ENCODE results near the gene RING1.

RING1 gene

DNA sequence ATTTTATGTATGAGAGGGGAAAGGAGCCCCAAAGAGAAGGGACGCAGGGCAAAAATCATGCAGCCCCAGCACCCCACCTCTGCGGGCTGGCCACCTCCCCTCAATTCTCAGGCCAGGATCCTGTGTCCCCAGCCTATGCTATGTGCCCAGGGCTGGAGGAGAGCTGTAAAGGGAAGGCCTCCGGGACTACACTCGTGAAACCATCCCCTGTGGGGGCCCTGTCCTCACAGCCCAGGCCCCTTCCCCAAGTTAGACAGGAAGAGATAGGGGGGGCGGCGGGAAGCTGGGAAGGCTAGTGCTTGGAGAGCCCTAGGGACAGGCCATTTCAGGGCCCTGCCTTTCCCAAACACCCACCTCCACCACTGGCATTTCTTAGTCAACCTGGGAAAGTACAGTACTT is 14.7 kb upstream of the RING1 start:
- no peak for DNase-seq

DNA sequence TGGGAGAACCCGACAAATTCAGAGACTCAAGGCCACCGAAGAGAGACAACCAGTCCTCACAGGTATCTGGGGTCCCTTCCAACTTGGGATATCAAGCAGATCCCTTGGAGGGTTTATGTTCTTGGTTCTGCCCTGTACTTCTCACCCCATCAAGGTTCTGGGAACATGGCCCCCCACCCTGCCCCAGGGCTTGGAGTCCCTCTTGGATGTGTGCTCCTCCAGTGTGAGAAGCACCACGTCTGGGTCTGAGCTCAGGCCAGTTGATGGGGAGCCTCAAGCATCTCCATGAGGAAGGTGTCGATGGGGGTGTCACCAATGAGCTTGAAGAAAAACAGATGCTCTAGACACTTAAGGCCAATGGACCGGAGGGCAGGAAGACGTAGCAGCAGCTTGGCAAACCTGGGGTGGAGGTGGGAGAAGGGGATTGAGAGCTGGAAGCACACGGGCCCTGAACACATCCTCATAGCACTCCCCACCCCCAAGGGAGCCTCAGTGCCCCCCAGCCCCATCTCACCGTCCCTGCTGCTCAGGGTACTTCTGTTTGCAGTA is 13.8 kb upstream of the RING1 start:
- no peak for DNase-seq

DNA sequence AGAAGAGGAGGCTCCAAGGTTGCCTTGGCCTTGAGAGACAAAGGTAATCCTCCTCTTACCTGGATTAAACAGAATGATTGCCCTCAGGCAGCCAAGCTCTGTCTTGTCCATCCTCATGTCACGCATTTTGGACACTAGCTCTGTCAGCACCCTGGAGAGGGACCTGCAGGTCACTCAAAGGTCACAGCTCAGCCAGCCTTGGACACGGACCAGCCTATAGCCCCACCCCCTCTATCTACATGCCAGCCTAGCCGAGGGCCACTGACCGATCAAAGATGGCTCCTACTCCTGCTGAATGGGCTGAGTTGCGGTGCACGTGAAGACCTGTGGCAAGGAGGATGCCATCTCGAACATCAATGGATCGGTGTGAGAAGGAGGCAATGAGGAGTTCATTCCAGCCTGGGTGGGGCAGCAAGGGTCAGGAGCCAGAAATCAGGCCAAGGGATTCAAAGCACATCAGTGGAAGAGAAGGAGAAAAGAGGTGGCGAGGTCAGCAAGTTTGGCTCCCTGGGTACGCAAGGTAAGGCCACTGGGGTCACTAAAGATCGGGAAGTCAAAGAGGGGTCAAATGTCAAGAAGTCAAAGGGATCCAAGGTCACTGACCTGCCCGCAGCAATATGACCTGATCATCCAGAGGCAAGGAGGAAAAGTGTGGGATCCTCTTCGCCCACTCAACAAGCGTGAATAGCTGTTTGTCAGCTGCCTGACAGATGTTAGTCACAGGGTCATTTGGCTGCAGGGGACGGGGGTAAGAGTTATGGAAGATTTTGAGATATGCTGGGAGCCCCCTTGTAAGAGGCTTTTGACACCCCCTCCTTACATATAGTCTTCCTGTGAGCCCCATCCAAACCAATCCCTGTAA is 12.8 kb upstream of the RING1 start:
- no peak for DNase-seq

DNA sequence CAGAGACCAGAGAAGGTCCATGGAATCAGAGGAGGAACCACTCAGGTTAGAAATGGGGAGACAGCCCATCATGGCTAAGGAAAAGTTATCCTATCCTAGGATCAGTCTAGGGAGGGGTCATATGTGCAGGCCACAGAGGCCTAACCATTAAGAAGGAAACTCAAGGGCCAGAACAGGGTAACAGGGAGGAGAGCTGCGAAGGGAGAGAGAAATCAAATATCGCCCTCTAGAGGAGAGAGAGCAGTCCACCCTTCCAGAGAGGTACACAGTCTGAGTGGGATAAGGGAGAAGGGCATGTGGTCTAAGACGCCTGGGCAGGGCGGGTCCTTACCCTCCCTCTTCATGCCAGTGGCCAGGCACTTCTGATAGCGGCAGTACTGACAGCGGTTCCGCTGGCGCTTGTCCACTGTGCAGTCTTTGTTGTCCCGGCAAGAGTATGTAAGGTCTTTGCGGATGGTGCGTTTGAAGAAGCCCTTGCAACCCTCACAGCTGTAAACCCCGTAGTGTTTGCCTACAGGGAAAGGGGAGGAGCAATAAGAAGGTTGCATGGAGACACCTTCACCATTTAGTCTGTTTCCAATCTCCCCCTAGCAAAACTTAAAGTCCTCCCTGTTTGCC is 10.8 kb upstream of the RING1 start:
- no peak for DNase-seq

DNA sequence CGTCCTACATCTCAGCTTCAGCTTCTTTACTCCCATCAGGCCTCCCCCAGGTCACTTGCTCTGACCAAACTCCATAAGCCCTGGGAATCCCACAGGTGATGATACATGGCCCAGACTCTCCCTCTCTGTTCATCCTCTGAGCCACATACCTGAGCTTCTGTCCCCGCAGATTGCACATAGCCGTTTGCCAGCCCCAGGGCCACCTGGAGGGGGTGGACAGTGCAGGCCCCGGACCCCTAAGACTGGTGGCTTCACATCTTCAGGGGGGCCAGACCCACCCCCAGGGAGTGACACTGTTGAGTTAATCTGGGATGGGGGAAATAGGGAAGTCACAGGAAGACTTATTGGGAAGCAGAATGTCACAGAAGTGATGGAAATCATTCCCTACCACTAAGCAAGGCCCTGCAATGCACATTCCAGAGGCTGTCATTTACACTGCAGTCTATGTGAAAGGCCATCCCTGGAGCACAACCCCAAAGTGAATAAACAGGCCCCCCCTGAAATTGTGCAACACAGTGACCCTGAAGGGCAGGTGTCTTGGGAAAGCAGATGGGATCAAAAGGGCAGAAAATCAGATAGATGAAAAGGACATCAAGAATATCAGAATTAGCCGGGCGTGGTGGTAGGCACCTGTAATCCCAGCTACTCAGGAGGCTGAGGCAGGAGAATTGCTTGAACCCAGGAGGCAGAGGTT is 10.0 kb upstream of the RING1 start:
- no peak for DNase-seq

DNA sequence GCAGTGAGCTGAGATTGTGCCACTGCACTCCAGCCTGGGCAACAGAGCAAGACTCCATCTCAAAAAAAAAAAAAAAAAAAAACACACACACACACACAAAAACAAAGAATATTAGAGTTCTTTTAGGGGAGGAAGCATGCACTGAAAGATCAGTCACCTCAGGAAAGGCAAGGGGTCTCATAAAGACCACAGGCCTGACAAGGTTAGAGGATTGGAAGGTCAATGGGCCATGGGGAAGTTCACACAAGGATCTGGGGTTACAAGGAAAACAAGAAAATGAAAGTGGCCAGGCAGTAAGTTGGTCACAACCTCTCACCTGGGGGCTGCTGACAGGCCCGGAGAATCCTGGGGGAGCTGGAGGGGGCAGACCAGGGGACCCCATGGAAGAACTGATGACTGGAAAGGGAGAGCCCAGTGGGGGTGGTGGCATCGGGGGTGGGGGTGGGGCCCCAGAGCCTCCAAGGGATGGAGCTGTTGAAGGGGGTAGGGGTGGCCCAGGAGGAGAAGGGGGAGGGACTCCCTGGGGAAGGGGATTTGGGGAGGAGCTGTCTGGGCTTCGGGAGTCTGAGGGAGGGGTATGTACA is 9.4 kb upstream of the RING1 start:
- DNase-seq: no peak

DNA sequence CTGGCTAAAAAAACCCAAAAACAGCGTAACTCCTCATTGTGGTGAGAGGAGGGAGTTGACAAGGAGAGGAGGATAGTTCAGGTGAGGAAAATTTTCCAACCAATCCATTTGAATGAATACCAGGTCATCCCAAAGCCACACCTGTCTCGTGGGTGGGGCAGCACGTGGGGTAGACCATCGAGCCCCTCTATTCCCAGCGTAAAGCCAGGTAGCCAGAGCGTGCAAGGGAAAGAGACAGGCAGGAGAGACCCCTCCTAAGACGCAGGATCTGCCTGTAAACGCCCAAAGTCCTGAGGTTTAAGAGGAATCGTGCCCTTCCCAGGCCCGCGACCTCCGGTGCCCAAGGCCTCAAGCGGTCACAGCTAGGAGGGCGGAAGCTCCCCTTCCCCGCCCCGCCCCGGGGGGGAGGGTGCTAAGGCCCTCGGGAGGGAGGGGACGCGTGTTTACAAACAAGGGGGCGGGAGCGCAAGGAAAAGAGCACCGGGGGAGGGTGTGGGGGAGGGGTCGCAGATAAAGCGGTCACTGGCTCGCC is 8.5 kb upstream of the RING1 start:
- DNase-seq: peak; percentile 88

DNA sequence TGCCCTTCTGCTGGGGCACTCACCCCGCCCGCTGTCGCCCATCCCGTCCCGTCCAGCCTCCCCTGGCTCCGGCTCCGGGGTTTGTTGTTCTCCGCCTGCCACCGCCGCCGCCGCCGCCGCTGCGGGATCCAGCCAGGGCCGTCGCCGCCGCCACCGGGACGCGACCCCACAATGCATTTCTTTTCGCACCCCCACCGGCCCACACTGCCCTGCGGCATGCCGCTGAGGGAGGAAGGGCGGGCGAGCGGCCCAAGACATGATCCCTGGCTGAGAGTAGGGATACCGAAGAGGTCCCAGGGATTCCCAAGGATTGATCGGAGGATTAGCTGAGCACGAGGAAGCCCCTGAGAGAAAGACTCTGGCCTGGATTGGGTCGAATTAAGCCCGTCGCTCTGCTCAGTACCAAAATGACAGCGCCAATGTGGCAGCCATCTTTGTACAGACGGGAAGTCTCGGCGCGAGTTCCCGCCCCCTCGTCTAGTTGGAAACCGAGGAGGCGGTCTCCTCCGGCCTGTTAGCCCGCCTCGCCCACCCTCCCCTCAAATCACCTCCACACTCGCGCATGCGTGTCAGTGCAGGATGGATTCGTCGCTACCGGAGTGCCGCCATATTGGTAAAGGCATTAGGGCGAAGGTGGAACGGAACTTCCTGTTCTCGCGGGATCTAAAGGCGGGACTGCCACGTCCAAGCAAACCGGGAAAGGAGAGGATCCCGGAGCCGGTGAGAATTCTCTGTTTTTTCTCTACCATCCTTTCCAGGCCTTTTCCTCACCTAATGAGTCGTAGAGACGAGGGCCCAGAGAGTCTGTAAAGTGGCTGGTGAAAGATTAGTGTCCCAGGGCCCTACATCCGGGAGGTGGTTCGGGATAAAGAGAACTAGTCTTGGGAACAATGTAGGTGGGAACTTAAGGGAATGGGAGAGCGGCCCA is 7.8 kb upstream of the RING1 start, which contains the start of the genes RXRB and SLC39A7:
TSS of gene RXRB (minus strand) at position 447 of the 928 bp plus-strand sequence. CDS start at position 258, 189 bp downstream.
TSS of gene SLC39A7 (plus strand) at position 649 of the 928 bp plus-strand sequence. CDS start 379 bp downstream, outside the sequence.
- peak; percentile 99 for DNase-seq

DNA sequence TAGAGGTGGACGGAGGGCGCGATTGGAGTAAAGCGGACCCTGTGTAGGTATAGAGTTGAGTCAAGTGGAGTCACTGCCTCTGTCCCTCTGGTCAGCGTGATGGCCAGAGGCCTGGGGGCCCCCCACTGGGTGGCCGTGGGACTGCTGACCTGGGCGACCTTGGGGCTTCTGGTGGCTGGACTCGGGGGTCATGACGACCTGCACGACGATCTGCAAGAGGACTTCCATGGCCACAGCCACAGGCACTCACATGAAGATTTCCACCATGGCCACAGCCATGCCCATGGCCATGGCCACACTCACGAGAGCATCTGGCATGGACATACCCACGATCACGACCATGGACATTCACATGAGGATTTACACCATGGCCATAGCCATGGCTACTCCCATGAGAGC is 7.2 kb upstream of the RING1 start:
- no peak for DNase-seq

DNA sequence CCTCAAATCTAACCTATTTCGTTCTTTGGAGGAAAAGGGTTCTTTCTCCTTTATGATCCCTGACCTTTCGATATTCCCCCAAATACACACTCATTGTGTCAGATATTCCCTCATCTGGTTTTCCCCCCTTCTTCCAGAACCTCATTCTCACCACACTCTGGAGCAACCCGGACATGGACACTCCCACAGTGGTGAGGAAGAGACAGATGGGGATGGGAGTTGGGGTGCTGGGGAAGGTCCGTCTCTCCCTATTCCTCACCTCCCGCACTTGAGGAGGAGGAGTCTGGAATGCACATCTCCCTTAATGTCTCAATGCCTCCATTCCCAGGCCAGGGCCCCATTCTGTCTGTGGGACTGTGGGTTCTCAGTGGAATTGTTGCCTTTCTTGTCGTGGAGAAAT is 6.4 kb upstream of the RING1 start:
- no peak for DNase-seq

DNA sequence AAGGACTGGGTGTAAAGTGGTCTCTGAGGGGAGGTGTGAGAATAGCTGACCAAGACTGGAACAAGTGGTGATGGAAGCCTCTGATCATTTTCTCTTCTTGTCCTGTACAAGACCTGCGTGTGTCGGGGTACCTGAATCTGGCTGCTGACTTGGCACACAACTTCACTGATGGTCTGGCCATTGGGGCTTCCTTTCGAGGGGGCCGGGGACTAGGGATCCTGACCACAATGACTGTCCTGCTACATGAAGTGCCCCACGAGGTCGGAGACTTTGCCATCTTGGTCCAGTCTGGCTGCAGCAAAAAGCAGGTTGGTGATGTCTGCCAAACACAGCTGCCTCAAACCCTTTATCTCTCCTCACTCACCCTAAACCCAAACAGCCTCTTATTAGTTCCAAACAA is 5.5 kb upstream of the RING1 start:
- no peak for DNase-seq

DNA sequence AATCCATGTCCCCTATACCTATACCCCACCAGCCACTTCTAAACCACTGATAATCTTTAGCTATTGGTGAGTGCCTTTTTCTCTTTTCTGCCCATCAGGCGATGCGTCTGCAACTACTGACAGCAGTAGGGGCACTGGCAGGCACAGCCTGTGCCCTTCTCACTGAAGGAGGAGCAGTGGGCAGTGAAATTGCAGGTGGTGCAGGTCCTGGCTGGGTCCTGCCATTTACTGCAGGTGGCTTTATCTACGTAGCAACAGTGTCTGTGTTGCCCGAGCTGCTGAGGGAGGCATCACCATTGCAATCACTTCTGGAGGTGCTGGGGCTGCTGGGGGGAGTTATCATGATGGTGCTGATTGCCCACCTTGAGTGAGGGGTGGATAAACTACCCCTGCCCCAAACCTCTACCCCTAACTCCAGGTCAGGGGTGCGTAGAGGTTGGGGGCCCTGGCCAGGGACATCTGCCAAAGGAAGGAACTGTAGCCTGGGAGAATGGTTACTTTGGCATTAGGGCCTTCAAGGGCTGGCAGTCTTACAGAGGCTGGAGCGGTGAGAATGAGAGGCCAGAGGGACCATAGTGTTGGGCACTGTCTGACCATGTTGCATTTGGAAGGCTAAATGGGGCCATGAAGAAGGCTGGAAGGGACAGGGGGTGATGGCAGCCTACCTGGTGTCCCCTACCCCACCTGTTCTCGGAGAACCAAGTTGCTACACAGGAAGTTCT is 4.7 kb upstream of the RING1 start:
- no peak for DNase-seq

DNA sequence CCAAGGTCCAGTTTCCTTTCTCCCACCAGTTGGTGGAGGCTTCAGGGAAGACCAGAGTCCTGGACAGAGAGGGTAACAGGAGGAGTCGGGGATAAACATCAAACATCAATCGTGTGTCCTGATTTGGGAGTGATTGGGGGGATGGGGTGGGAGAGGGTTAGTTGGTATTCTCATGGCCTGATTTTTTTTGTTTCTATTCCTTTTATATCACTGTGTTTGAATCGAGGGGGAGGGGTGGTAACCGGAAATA is 4.2 kb upstream of the RING1 start:
- no peak for DNase-seq

DNA sequence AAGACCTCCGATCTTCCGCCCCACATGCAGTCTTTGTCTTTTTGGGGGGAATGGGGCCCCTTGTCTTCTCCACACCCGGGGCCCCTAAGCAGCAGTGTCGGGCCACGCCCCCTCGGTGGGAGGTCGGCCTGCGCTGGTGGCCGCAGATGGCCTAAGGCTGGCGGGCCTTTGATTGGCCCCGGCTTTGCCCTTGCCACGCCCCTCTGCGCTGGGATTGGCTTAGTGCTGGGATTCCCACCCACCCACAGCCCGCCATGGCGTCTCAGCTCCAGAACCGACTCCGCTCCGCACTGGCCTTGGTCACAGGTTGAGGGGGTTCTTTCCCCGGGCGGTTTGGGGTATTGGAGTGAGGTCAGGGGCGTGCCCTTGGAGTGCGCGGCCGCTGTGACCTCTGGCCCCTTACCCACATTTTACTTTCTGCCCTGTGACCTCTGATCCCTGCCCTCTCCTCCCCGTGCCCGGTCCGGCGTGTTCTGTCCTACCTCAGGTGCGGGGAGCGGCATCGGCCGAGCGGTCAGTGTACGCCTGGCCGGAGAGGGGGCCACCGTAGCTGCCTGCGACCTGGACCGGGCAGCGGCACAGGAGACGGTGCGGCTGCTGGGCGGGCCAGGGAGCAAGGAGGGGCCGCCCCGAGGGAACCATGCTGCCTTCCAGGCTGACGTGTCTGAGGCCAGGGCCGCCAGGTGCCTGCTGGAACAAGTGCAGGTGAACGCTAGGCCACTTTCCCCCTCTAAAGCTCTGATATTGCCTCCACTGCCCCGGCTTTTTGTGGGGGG is 3.7 kb upstream of the RING1 start, which contains the start of gene HSD17B8:
TSS of gene HSD17B8 (plus strand) at position 241 of the 776 bp plus-strand sequence. CDS start at position 255, 14 bp downstream.
- peak; percentile 98 for DNase-seq

DNA sequence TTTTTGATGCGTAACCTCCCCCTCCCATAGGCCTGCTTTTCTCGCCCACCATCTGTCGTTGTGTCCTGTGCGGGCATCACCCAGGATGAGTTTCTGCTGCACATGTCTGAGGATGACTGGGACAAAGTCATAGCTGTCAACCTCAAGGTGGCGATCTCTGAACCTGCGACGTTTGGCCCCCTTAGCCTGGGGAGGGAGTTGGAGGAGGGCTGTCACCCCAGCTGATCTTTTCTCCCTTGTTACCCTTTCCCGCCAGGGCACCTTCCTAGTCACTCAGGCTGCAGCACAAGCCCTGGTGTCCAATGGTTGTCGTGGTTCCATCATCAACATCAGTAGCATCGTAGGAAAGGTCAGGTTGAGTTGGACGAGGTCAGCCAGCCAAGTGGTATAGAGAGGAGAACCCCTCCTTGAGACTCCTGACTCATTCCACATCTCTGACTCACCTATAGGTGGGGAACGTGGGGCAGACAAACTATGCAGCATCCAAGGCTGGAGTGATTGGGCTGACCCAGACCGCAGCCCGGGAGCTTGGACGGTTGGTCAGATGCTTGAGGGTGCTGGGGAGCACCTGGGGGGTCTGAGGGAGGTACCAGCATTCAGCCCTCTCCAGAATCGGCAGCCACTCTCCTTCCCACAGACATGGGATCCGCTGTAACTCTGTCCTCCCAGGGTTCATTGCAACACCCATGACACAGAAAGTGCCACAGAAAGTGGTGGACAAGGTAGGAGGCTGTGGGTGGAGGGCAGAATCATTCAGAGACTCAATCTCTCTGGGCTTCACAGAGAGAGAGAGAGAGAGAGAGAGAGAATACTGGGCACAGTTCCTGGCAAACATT is 2.9 kb upstream of the RING1 start:
- peak; percentile 64 for DNase-seq

DNA sequence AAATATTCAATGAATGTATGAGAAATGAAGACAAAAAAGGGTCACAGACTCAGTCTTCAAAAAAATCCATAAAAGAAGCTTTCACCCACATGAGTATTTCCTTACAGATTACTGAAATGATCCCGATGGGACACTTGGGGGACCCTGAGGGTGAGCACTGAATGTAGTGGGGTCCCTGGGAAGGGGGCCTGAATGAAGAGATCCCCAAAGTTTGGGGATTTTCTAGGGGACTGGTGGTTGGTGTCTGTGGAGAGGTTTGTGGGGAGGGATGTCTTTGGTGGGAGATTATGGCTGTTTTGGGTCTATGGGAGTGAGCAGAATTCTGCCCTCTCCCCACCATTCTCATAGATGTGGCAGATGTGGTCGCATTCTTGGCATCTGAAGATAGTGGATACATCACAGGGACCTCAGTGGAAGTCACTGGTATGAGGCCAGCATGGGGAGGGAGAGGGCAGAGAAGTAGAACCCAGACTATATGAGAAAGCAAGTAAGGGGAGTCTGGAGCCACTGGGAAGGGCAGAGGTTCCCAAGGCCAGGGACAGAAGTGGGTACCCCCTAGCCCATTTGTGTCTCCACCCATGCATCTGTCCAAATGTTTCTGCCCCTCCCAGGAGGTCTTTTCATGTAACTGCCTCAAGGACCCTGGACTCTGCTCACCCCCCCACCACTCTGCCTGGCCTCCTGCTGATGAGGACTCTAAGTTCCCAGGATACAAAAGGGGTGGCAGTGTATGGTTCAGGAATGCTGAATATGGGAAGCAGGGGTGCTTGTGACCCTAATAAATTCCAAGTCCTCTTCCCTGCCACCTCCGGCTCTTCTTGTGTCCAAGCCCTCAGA is 2.1 kb upstream of the RING1 start:
- DNase-seq: no peak

DNA sequence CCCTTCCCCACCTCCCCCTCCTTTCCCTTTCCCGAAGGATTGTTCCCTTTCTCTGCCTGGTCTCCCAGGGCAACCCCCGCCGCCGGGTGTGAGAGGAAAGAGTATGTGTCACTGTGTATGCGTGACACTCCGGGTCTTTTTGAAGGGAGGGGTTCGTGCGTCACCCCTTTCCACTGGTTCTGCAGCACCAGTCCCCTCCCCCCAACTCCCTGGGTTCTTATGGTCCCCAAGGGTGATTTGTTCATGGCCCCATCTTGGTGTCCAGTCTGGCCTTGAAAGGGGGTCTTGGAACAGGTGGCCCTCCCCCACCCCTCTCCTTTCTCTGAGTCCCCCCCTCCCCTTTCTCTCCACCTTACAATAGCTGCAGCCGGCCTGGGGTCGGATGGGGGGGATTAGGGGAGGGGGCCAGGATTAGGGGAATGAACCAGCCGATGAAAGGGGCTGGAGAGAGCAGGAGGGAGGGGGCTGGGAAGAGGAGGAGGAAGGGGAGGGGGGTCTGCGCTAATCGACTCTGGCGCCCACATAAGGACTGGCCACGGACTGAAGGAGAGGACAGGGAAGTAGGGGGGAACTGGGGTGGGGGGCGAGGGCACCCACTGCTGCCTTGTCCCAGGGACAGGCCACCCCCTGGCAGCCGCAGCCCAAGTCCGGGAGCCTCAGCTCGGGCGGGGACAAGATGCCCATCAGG is 1.3 kb upstream of the RING1 start:
- DNase-seq: no peak
